Measurements from ENCODE around the gene PIAS1.
A peak's percentile ranks its signal among the peaks of the same experiment; 100 is the strongest.

The PIAS1 gene

GRCh38 chr15:68228143-68228970 lies 174.2 kb downstream of the PIAS1 start (continued):
- TF ChIP-seq ZBTB11 (tag by site-specific recombination; conservative IDR thresholded peaks at IDR 0.05; ENCODE audit: low read depth) = no peak
- no peak for TF ChIP-seq HOXA7 (CRISPR knock-in tag; IDR thresholded peaks at IDR 0.05; ENCODE audit: borderline replicate concordance)
- TF ChIP-seq SETDB1 (IDR thresholded peaks at IDR 0.05; ENCODE audit: insufficient read length, low read length) = no peak
- TF ChIP-seq ZNF596 (tag by site-specific recombination; IDR thresholded peaks at IDR 0.05) = no peak
- TF ChIP-seq ZNF629 (tag by site-specific recombination; IDR thresholded peaks at IDR 0.05) = no peak
- TF ChIP-seq ZNF274 (IDR thresholded peaks at IDR 0.05; ENCODE audit: low read length) = no peak
- no peak for TF ChIP-seq ZNF274 (tag by site-specific recombination; IDR thresholded peaks at IDR 0.05; ENCODE audit: borderline replicate concordance)
- TF ChIP-seq ZNF366 (tag by site-specific recombination; conservative IDR thresholded peaks at IDR 0.05) = no peak
- no peak for TF ChIP-seq ZNF747 (tag by site-specific recombination; IDR thresholded peaks at IDR 0.05)
- TF ChIP-seq MYNN (tag by site-specific recombination; IDR thresholded peaks at IDR 0.05; ENCODE audit: borderline replicate concordance) = no peak
- no peak for TF ChIP-seq KLF10 (tag by site-specific recombination; IDR thresholded peaks at IDR 0.05)
- TF ChIP-seq ZSCAN16 (tag by site-specific recombination; IDR thresholded peaks at IDR 0.05) = no peak
- TF ChIP-seq ZNF114 (tag by site-specific recombination; IDR thresholded peaks at IDR 0.05) = no peak
- peak; percentile 33; the same call in 1 of the 2 replicates for TF ChIP-seq SP7 (tag by site-specific recombination; IDR thresholded peaks at IDR 0.05)
- no peak for TF ChIP-seq KLF9 (tag by site-specific recombination; IDR thresholded peaks at IDR 0.05; ENCODE audit: low read depth)
- TF ChIP-seq MEIS1 (CRISPR knock-in tag; IDR thresholded peaks at IDR 0.05; ENCODE audit: borderline replicate concordance) = no peak
- no peak for TF ChIP-seq ZNF138 (tag by site-specific recombination; IDR thresholded peaks at IDR 0.05; ENCODE audit: borderline replicate concordance)
- no peak for TF ChIP-seq ZNF654 (tag by site-specific recombination; IDR thresholded peaks at IDR 0.05; ENCODE audit: low read depth)
- TF ChIP-seq ZNF335 (tag by site-specific recombination; conservative IDR thresholded peaks at IDR 0.05) = peak; percentile 97
- TF ChIP-seq MZF1 (tag by site-specific recombination; IDR thresholded peaks at IDR 0.05; ENCODE audit: borderline replicate concordance) = no peak
- no peak for TF ChIP-seq ZNF621 (tag by site-specific recombination; IDR thresholded peaks at IDR 0.05)
- TF ChIP-seq SP3 (tag by site-specific recombination; IDR thresholded peaks at IDR 0.05) = no peak
- TF ChIP-seq ZNF548 (tag by site-specific recombination; IDR thresholded peaks at IDR 0.05) = no peak
- no peak for TF ChIP-seq ZBTB1 (tag by site-specific recombination; IDR thresholded peaks at IDR 0.05)
- TF ChIP-seq ZNF571 (tag by site-specific recombination; IDR thresholded peaks at IDR 0.05) = no peak
- no peak for TF ChIP-seq ZNF121 (tag by site-specific recombination; IDR thresholded peaks at IDR 0.05)
- no peak for TF ChIP-seq RBAK (tag by site-specific recombination; IDR thresholded peaks at IDR 0.05)
- TF ChIP-seq GLIS1 (tag by site-specific recombination; IDR thresholded peaks at IDR 0.05) = no peak
- TF ChIP-seq ZNF341 (tag by site-specific recombination; IDR thresholded peaks at IDR 0.05; ENCODE audit: low read depth) = peak; percentile 83
- no peak for TF ChIP-seq ZNF707 (tag by site-specific recombination; IDR thresholded peaks at IDR 0.05)
- no peak for TF ChIP-seq KLF1 (tag by site-specific recombination; IDR thresholded peaks at IDR 0.05)
- no peak for TF ChIP-seq PRDM6 (tag by site-specific recombination; IDR thresholded peaks at IDR 0.05)
- TF ChIP-seq ZNF157 (tag by site-specific recombination; IDR thresholded peaks at IDR 0.05) = no peak
- TF ChIP-seq GLI4 (tag by site-specific recombination; IDR thresholded peaks at IDR 0.05) = no peak
- TF ChIP-seq SCRT2 (tag by site-specific recombination; IDR thresholded peaks at IDR 0.05) = no peak
- TF ChIP-seq ZNF777 (tag by site-specific recombination; IDR thresholded peaks at IDR 0.05; ENCODE audit: borderline replicate concordance) = no peak
- no peak for TF ChIP-seq ZNF626 (tag by site-specific recombination; IDR thresholded peaks at IDR 0.05)
- peak; percentile 27; the same call in 1 of the 2 replicates for TF ChIP-seq ZBTB48 (tag by site-specific recombination; IDR thresholded peaks at IDR 0.05)

Measured in HEK293 (cell line).